Astrocyte (in vitro differentiated cells and primary cell): ENCODE measurements around the gene PRIM2. TPM values are rescaled to one million over a fixed set of nuclear protein-coding genes. Genes with fewer than 3 reads are reported as not detected.
"Not testable (repeated sequence)": the region's sequence is repeated elsewhere in the genome, so short reads cannot be mapped to it uniquely, and the experiment has no call there.

Experiments
- DNase-seq: peaks from one replicate; pipeline ENCODE4 v3.0.0-alpha.2; 2010; ENCODE audit warnings: low read depth
- FAIRE-seq: peaks from 2 replicates; lab custom pipeline; 2011; peaks lifted over from hg19 to GRCh38; lab: Jason Lieb, UNC
- H2AFZ ChIP-seq: 2 replicates; pipeline ENCODE4 v1.6.0; 2012; ENCODE audit warnings: low read depth, low read length, inconsistent platforms
- H3K27ac ChIP-seq: 2 replicates; pipeline ENCODE4 v1.5.1; 2011; ENCODE audit warnings: low read depth, low read length, inconsistent platforms
- H3K27me3 ChIP-seq: 2 replicates; pipeline ENCODE4 v1.6.0; 2011; ENCODE audit warnings: low read length, inconsistent platforms; ENCODE audit not compliant: insufficient read depth
- H3K36me3 ChIP-seq: 2 replicates; pipeline ENCODE4 v1.5.1; 2011; ENCODE audit warnings: low read length, inconsistent platforms; ENCODE audit not compliant: insufficient read depth
- H3K4me1 ChIP-seq: 2 replicates; pipeline ENCODE4 v1.5.1; 2011; ENCODE audit warnings: low read length, inconsistent platforms; ENCODE audit not compliant: insufficient read depth
- H3K4me2 ChIP-seq: 2 replicates; pipeline ENCODE4 v1.6.0; 2012; ENCODE audit warnings: low read length, inconsistent platforms
- H3K4me3 ChIP-seq: 2 replicates; pipeline ENCODE4 v1.5.1; 2011; ENCODE audit warnings: low read depth, mild to moderate bottlenecking, low read length, inconsistent platforms; ENCODE audit not compliant: insufficient read depth
- H3K79me2 ChIP-seq: 2 replicates; pipeline ENCODE4 v1.6.0; 2012; ENCODE audit warnings: mild to moderate bottlenecking, low read length, inconsistent platforms; ENCODE audit not compliant: insufficient read depth
- H3K9ac ChIP-seq: 2 replicates; pipeline ENCODE4 v1.6.0; 2012; ENCODE audit warnings: mild to moderate bottlenecking, low read length, inconsistent platforms
- H3K9me3 ChIP-seq: 2 replicates; pipeline ENCODE4 v1.5.1; 2012; ENCODE audit warnings: low read depth, mild to moderate bottlenecking, low read length, inconsistent platforms; ENCODE audit not compliant: insufficient read depth
- H4K20me1 ChIP-seq: 2 replicates; pipeline ENCODE4 v1.6.0; 2012; ENCODE audit warnings: low read length, inconsistent platforms; ENCODE audit not compliant: insufficient read depth
- H3K27ac Mint-ChIP-seq: one replicate; pipeline ENCODE4 v1.8.0; 2021; ENCODE audit warnings: mild to moderate bottlenecking, mixed read lengths; ENCODE audit not compliant: unreplicated experiment
- H3K27me3 Mint-ChIP-seq: one replicate; pipeline ENCODE4 v1.8.0; 2021; ENCODE audit warnings: low read depth, mixed read lengths; ENCODE audit not compliant: unreplicated experiment
- H3K36me3 Mint-ChIP-seq: one replicate; pipeline ENCODE4 v1.8.0; 2021; ENCODE audit warnings: low read depth, mixed read lengths; ENCODE audit not compliant: unreplicated experiment
- H3K4me1 Mint-ChIP-seq: one replicate; pipeline ENCODE4 v1.8.0; 2021; ENCODE audit warnings: low read depth, mixed read lengths; ENCODE audit not compliant: unreplicated experiment
- H3K4me3 Mint-ChIP-seq: one replicate; pipeline ENCODE4 v1.8.0; 2021; ENCODE audit warnings: mild to moderate bottlenecking, moderate library complexity, mixed read lengths; ENCODE audit not compliant: unreplicated experiment
- H3K9me3 Mint-ChIP-seq: one replicate; pipeline ENCODE4 v1.8.0; 2021; ENCODE audit warnings: mild to moderate bottlenecking, mixed read lengths; ENCODE audit not compliant: unreplicated experiment
- CTCF ChIP-seq: IDR thresholded peaks from 2 replicates; pipeline ENCODE4 v1.5.1; 2011; ENCODE audit warnings: low read depth, mild to moderate bottlenecking, inconsistent platforms, low read length, moderate library complexity; ENCODE audit not compliant: insufficient read depth
- total RNA-seq: library from RNA; stranded (reverse); gene quantifications from 2 replicates; pipeline ENCODE4 v1.2.1, GENCODE V29; 2021

The PRIM2 gene
- total RNA-seq, 1 donor from 2014 or later, result 11.9 TPM

GRCh38 chr6:57572119-57572518, 254.7 kb downstream of the PRIM2 start:
- H3K4me3 Mint-ChIP-seq, H2AFZ ChIP-seq, H3K9ac ChIP-seq, H3K4me1 Mint-ChIP-seq, H3K79me2 ChIP-seq, H3K9me3 ChIP-seq, H4K20me1 ChIP-seq, H3K27me3 Mint-ChIP-seq, H3K4me1 ChIP-seq, H3K27ac Mint-ChIP-seq, FAIRE-seq, H3K9me3 Mint-ChIP-seq, H3K36me3 Mint-ChIP-seq, H3K36me3 ChIP-seq, H3K27ac ChIP-seq, H3K27me3 ChIP-seq, H3K4me3 ChIP-seq, H3K4me2 ChIP-seq: not testable (repeated sequence)
- peak; percentile 3 for DNase-seq

- not testable (repeated sequence) for H3K27ac ChIP-seq, H3K27ac Mint-ChIP-seq, FAIRE-seq, H3K4me1 Mint-ChIP-seq, H3K27me3 ChIP-seq, H3K4me1 ChIP-seq, H3K9me3 ChIP-seq, H3K4me2 ChIP-seq, H3K27me3 Mint-ChIP-seq, H3K9me3 Mint-ChIP-seq, H3K9ac ChIP-seq, H3K4me3 Mint-ChIP-seq, H4K20me1 ChIP-seq, H2AFZ ChIP-seq, H3K36me3 ChIP-seq, H3K4me3 ChIP-seq, H3K36me3 Mint-ChIP-seq, H3K79me2 ChIP-seq
- DNase-seq, result peak; percentile 0
These were observed 255.4 kb downstream of the PRIM2 start for GRCh38 chr6:57572844-57573243.

- H2AFZ ChIP-seq, H3K36me3 Mint-ChIP-seq, DNase-seq, H3K9me3 Mint-ChIP-seq, H3K4me1 ChIP-seq, H3K27ac ChIP-seq, H3K27ac Mint-ChIP-seq, H3K4me3 ChIP-seq, H3K27me3 ChIP-seq, H3K36me3 ChIP-seq, H4K20me1 ChIP-seq, H3K79me2 ChIP-seq, H3K4me1 Mint-ChIP-seq, H3K4me2 ChIP-seq, FAIRE-seq, H3K9ac ChIP-seq, H3K4me3 Mint-ChIP-seq, H3K9me3 ChIP-seq, H3K27me3 Mint-ChIP-seq: not testable (repeated sequence)
These were observed 259.6 kb downstream of the PRIM2 start for GRCh38 chr6:57577023-57577422.

GRCh38 chr6:57579489-57579888, 262.1 kb downstream of the PRIM2 start:
- H4K20me1 ChIP-seq, H3K4me1 ChIP-seq, H3K4me1 Mint-ChIP-seq, H3K9me3 ChIP-seq, H3K9me3 Mint-ChIP-seq, H3K36me3 ChIP-seq, H3K27me3 ChIP-seq, H3K27me3 Mint-ChIP-seq, H3K27ac ChIP-seq, H3K36me3 Mint-ChIP-seq, H2AFZ ChIP-seq, H3K4me3 ChIP-seq, H3K27ac Mint-ChIP-seq, DNase-seq, H3K9ac ChIP-seq, H3K4me2 ChIP-seq, H3K4me3 Mint-ChIP-seq, H3K79me2 ChIP-seq: not testable (repeated sequence)
- peak; percentile 67 for FAIRE-seq
- peak; percentile 18 for TF ChIP-seq CTCF

GRCh38 chr6:57581586-57581985, 264.2 kb downstream of the PRIM2 start:
- H3K27me3 Mint-ChIP-seq, H3K4me1 ChIP-seq, H3K9me3 ChIP-seq, H3K27me3 ChIP-seq, H3K36me3 ChIP-seq, H3K9ac ChIP-seq, H3K4me1 Mint-ChIP-seq, H2AFZ ChIP-seq, H3K36me3 Mint-ChIP-seq, H3K4me3 ChIP-seq, H3K4me3 Mint-ChIP-seq, DNase-seq, FAIRE-seq, H3K9me3 Mint-ChIP-seq, H3K79me2 ChIP-seq, H4K20me1 ChIP-seq, H3K27ac Mint-ChIP-seq, H3K27ac ChIP-seq, H3K4me2 ChIP-seq: not testable (repeated sequence)

GRCh38 chr6:57601105-57601504, 283.7 kb downstream of the PRIM2 start:
- H3K9me3 ChIP-seq, H3K36me3 ChIP-seq, H3K4me2 ChIP-seq, H3K36me3 Mint-ChIP-seq, H3K9ac ChIP-seq, H3K79me2 ChIP-seq, FAIRE-seq, H3K4me1 Mint-ChIP-seq, H3K27me3 Mint-ChIP-seq, H2AFZ ChIP-seq, H3K4me1 ChIP-seq, H3K9me3 Mint-ChIP-seq, H3K27ac Mint-ChIP-seq, H3K4me3 ChIP-seq, H3K27me3 ChIP-seq, H3K4me3 Mint-ChIP-seq, H3K27ac ChIP-seq, H4K20me1 ChIP-seq: not testable (repeated sequence)
- DNase-seq, result peak; percentile 60
